ENCODE measurements around the gene TLR1.
"Not testable (repeated sequence)": the region's sequence is repeated elsewhere in the genome, so short reads cannot be mapped to it uniquely, and the experiment has no call there.

TLR1 gene

GRCh38 chr4:38806251-38806650 lies 1.7 kb upstream of the TLR1 start:
- DNase-seq (ENCODE audit: low read depth in 2 of 3, low spot score in 2 of 3) = not testable (repeated sequence)

DNA sequence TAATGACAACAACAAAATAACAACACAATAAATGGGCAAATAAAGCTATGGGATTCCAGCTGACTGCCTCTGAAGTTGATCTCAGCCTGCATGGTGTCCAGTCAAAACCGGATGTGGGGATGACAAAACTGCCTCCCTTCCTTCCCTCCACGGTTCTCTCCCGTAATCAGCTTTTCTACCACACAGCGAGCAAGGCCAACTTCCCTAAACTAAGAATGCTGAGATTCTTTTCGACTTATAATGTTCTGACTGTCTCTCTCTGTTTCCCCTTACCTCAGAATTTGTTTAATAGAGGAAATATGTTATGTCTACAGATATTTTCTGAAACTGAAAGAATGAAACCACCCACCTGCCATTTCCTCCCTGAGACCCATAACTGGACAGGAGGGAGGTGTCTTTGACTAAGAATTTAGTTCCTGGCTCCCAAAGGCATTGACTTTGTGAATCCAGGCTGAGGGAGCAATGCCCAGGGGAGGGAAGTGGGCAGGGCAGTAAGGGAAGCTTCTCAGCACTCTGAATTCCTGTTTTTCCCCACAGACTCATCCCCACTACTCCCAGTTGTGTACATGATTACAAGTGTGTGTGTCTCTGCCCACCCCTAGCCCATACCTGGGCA lies 1.0 kb upstream of the TLR1 start:
- no peak for DNase-seq (ENCODE audit: low read depth in 2 of 3, low spot score in 2 of 3)

GRCh38 chr4:38803833-38804653 lies 548 bp downstream of the TLR1 start:
- no peak for DNase-seq (ENCODE audit: low read depth in 2 of 3, low spot score in 2 of 3)

DNA sequence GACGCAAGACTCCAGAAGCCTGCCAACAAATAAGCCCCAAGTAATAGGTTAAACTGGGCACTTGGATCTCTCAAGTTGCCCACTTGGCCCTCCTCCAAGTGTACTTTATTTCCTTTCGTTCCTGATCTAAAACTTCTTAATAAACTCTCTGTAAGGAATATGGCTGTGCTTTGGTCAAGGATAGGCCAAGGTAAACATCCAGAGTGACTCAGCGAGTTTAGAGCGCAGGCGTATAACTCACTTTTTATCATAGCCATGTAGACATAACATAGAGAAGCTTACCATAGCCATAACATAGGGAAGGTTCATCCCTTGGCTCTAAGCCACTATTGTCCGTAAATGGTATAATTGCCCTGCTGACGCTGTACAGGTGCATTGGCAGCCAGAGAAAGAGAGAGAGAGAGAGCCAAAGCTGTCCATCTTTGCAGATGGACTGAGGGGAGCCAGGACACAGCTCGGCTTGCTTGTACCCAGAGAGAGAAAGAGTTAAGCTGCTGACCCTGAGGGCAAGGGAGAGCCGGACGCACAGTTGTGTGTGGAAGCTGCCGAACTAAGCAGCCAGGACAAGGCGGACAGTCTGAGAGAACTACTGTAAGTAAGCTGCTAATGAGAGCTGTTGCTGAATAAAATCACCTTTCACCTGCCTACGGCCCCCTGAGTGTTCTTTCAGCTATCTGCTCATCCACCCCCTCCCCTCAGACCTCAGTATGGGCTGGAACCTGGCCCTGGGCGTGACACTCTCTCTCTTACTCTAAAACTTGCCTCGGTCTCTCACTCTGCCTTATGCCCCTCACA lies 1.8 kb downstream of the TLR1 start:
- DNase-seq (ENCODE audit: low read depth in 2 of 3, low spot score in 2 of 3) = no peak

GRCh38 chr4:38800961-38801450 lies 3.6 kb downstream of the TLR1 start:
- no peak for DNase-seq (ENCODE audit: low read depth in 2 of 3, low spot score in 2 of 3)

- no peak for DNase-seq (ENCODE audit: low read depth in 2 of 3, low spot score in 2 of 3)
These were observed 4.2 kb downstream of the TLR1 start for GRCh38 chr4:38800366-38800765.

GRCh38 chr4:38795087-38795486 lies 9.5 kb downstream of the TLR1 start:
- DNase-seq (ENCODE audit: low read depth in 2 of 3, low spot score in 2 of 3) = no peak

- DNase-seq (ENCODE audit: low read depth in 2 of 3, low spot score in 2 of 3) = no peak
These were observed 10.5 kb downstream of the TLR1 start for GRCh38 chr4:38794051-38794450.

DNA sequence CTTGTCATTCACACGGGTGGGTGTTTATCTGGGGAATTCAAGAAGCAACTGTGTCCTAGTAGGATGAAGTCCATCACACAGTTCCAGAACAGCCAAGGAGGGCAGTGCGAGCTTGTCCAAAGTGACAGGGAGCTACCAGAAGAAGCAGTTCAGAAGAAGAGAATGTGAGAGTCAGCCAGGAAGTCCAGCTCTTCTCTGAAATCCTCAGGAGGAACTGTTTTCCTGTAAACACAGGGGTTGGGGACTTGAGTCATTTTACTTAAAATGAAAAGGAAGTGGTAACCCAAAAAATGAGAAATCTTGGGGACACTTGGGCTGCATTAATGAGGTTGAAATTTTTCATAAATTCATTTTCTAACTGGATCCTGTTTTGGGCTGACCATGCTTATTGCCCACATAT lies 13.6 kb downstream of the TLR1 start:
- no peak for DNase-seq (ENCODE audit: low read depth in 2 of 3, low spot score in 2 of 3)

DNA sequence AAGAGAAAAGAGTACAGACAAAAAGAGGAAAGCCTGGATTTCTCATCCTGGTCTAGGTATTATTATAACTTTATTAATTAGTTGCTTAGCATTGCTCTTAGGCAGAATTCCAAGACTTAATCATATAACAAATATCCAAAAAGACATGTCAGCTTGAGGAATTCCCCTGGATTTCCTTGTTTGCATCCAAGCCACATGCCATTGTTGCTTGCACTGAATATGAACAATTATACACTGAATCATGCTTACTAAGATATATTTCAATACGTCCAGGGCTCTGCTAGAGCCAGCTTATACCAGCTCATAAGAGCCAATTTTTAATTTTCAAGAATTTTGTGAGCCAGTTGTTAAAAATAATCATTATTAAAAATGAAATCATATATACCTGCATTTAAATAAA lies 16.3 kb downstream of the TLR1 start:
- no peak for DNase-seq (ENCODE audit: low read depth in 2 of 3, low spot score in 2 of 3)

DNA sequence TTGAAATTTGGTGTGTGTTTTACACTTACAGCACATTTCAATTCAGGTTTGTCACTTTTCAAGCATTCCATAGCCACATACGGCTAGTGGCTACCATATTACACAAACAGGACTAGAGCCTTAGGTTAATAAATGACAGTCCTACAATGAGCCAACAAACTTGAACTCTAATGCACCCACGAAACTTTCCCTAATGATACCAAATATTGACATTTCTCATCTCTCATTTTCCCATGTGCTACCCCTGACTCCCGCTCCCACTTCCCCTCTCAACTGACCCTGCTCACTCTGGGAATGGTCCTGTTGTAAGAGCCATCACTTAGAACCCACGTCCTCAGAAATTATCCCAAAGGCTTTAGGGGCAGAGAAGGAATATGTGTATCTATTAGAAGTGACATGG lies 16.9 kb downstream of the TLR1 start:
- DNase-seq (ENCODE audit: low read depth in 2 of 3, low spot score in 2 of 3) = no peak

GRCh38 chr4:38785901-38786402 lies 18.6 kb downstream of the TLR1 start:
- no peak for DNase-seq (ENCODE audit: low read depth in 2 of 3, low spot score in 2 of 3)

DNA sequence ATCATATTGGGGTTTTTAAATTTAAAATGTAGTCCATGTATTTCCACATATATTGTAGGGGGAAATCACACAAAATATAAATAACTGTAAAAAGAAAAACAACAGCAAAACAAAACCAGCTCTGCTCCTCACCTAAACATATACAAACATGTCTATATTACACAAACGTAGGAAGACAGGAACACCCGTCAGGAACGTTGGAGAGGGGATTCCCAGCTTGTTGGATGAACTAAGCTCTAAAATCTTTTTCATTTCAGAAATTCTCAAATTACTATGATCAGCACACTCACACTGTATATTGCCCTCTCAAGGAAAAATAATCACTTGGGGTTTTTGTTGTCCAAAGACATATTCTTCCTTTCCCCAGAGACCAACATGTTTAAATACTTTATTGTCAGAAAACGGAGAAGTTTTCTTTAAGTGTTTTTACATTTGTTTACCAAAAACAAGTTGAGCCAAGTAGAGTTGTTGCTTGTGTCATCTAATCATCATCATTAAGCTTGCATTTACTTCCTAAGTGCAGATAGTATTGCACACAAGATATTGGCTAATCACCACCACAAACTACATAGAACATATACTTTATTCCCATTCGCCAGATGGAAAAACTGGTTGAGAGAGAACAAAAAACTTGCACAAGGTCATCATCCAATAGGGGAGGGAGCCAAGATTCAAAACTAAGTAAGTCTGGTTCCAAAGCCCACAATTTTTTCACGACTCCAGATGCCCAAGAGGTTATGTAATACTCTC lies 19.4 kb downstream of the TLR1 start:
- no peak for DNase-seq (ENCODE audit: low read depth in 2 of 3, low spot score in 2 of 3)

GRCh38 chr4:38784141-38784540 lies 20.4 kb downstream of the TLR1 start:
- DNase-seq (ENCODE audit: low read depth in 2 of 3, low spot score in 2 of 3) = no peak

DNA sequence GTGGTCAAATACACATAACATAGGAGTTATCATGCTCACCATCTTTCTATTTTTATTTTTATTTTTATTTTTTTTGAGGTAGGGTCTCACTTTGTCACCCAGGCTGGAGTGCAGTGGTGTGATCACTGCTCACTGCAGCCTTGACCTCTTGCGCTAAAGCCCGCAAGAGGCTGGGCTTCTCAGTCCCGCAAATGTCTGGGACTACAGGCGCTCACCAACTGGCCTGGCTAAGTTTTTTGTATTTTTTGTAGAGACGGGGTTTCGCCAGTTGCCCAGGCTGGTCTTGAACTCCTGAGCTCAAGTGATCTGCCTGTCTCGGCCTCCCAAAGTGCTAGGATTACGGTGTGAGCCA lies 21.5 kb downstream of the TLR1 start:
- DNase-seq (ENCODE audit: low read depth in 2 of 3, low spot score in 2 of 3) = no peak

DNA sequence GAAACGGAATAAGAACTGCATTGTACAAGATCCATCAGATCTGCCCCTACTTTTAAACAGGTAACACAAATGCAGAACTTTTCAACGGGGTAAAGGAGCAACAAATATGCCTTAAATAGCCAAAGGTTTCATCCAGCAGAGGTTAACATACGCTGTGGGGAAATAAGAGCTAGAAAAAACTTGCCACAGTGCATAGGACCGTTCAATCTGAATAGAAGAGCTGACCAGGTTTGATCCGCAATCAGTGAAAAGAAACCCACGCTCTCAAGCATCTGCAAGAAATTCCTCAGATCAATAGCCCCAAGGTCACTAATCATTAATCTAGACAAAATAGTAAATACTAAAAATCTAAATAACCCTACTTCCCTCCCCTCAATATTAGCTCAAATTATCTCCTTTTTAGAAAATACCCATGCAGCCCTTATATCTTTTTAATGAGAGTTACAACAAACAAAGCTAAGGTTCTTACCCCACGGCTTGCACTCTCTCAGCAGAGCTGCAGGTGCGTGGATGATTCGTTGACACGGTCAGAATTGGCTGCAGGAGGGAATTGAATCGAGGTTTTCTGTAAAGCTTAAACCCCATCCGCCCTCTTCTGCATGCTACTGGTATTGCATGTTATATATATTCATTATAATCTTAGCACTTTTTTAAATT lies 22.0 kb downstream of the TLR1 start, which contains the start of gene TLR10:
TSS of gene TLR10 (minus strand) at position 539 of the 657 bp plus-strand sequence. CDS start 7,400 bp downstream, outside the sequence.
- DNase-seq (ENCODE audit: low read depth in 2 of 3, low spot score in 2 of 3) = no peak

GRCh38 chr4:38781854-38782261 lies 22.7 kb downstream of the TLR1 start:
- DNase-seq (ENCODE audit: low read depth in 2 of 3, low spot score in 2 of 3) = no peak

GRCh38 chr4:38780833-38781484 lies 23.6 kb downstream of the TLR1 start:
- DNase-seq (ENCODE audit: low read depth in 2 of 3, low spot score in 2 of 3) = no peak

- no peak for DNase-seq (ENCODE audit: low read depth in 2 of 3, low spot score in 2 of 3)
These were observed 24.8 kb downstream of the TLR1 start for GRCh38 chr4:38779790-38780189.

GRCh38 chr4:38777925-38778324 lies 26.7 kb downstream of the TLR1 start:
- not testable (repeated sequence) for DNase-seq (ENCODE audit: low read depth in 2 of 3, low spot score in 2 of 3)

All from activated CD8-positive, alpha-beta memory T cell treated with anti-CD3 and anti-CD28 coated beads for 48 hours (primary cell).